Smooth muscle cell (in vitro differentiated cells): Measurements from ENCODE around the gene SEC14L5. TPM values are rescaled to one million over a fixed set of nuclear protein-coding genes. Genes with fewer than 3 reads are reported as not detected.

Experiments used
- DNase-seq: peaks from one replicate; lab custom pipeline; 2025; ENCODE audit not compliant: unreplicated experiment; lab: John Stamatoyannopoulos, UW
- H2AFZ ChIP-seq: fragments of 200-600 bp; sonication (generic); 2 replicates; pipeline ENCODE4 v1.6.0; 2016; ENCODE audit warnings: antibody characterized with exemption, low read depth, mild to moderate bottlenecking
- H3F3A ChIP-seq: fragments of 200-600 bp; sonication (generic); 2 replicates; pipeline ENCODE4 v1.6.0; 2017; ENCODE audit warnings: antibody characterized with exemption, low read depth
- H3K27ac ChIP-seq: fragments of 200-600 bp; sonication (generic); 2 replicates; pipeline ENCODE4 v1.5.1; 2016; ENCODE audit warnings: low read depth, mild to moderate bottlenecking
- H3K27me3 ChIP-seq: fragments of 200-600 bp; sonication (generic); 2 replicates; pipeline ENCODE4 v1.6.1; 2016; ENCODE audit warnings: low read depth, mild to moderate bottlenecking
- H3K36me3 ChIP-seq: fragments of 200-600 bp; sonication (generic); 2 replicates; pipeline ENCODE4 v1.5.1; 2016; ENCODE audit warnings: low read depth
- H3K4me1 ChIP-seq: fragments of 200-600 bp; sonication (generic); 2 replicates; pipeline ENCODE4 v1.5.1; 2016; ENCODE audit warnings: low read depth
- H3K4me2 ChIP-seq: fragments of 200-600 bp; sonication (generic); 2 replicates; pipeline ENCODE4 v1.6.0; 2016; ENCODE audit warnings: mild to moderate bottlenecking
- H3K4me3 ChIP-seq: fragments of 200-600 bp; sonication (generic); 2 replicates; pipeline ENCODE4 v1.5.1; 2016; ENCODE audit warnings: mild to moderate bottlenecking
- H3K79me2 ChIP-seq: fragments of 200-600 bp; sonication (generic); 2 replicates; pipeline ENCODE4 v1.6.0; 2016; ENCODE audit warnings: low read depth, mild to moderate bottlenecking
- H3K9ac ChIP-seq: fragments of 200-600 bp; sonication (generic); 2 replicates; pipeline ENCODE4 v1.6.0; 2016; ENCODE audit warnings: low read depth
- H3K9me3 ChIP-seq: fragments of 200-600 bp; sonication (generic); replicated peaks from 2 replicates; pipeline ENCODE4 v1.5.1; 2016; ENCODE audit warnings: low read depth
- H4K20me1 ChIP-seq: fragments of 200-600 bp; sonication (generic); 2 replicates; pipeline ENCODE4 v1.6.0; 2016; ENCODE audit warnings: low read depth
- WGBS: methylation state at CpG from one replicate; pipeline ENCODE4 v1.1.7; 2016; ENCODE audit warnings: low lambda C conversion rate; 5-methylcytosine and 5-hydroxymethylcytosine counted together
- polyA plus RNA-seq: library from polyadenylated mRNA; unstranded; fragments of >200 nt; fragmentation: Nextera tagmentation; extraction: Ambion mirVana; gene quantifications from 2 replicates; pipeline ENCODE4 v1.2.1, GENCODE V29; 2016
- total RNA-seq: library from RNA; depleted of rRNA; stranded (reverse); fragments of >200 nt; gene quantifications from 2 replicates; pipeline ENCODE4 v1.2.3, GENCODE V29; 2014
- TF ChIP-seq, protein P1 (sequence below): fragments of 200-600 bp; sonication (generic); IDR thresholded peaks from 2 replicates; pipeline ENCODE4 v1.5.1; 2017; ENCODE audit warnings: borderline replicate concordance, mild to moderate bottlenecking, antibody characterized with exemption; ENCODE audit not compliant: insufficient read depth, poor library complexity, severe bottlenecking

SEC14L5 gene
- total and polyA plus RNA-seq, 2 experiments from 2014 or later, result not detected

DNA sequence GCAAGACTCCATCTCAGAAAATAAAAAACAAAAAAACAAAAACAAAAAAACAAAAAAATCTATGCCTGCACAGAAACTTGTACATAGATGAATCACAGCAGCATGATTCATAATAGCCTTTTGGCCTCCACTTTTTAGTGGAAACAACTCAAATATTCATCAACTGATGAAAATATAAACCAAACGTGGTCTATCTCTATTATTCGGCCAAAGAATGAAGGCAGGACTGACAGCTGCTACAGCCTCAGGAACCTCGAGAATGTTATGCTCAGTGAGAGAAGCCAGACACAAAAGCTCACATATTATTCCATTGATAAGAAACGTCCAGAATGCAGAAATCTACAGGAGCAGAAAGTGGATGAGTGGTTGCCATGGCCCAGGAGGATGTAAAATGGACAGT lies 41.0 kb upstream of the SEC14L5 start:
- Histone ChIP-seq H3K4me1 (no peaks in the 10 kb centered on the region), H3K27ac (no peak overlapping the region), H3K9me3 (no peaks in the 10 kb centered on the region), H3K79me2 (no peaks in the 10 kb centered on the region), H3K27me3 (no peaks in the 10 kb centered on the region), H4K20me1 (no peaks in the 10 kb centered on the region), H3F3A (no peaks in the 10 kb centered on the region), H3K4me2 (no peak overlapping the region), H3K4me3 (no peak overlapping the region), H3K36me3 (no peaks in the 10 kb centered on the region), H3K9ac (no peak overlapping the region), H2AFZ (no peak overlapping the region)
- no peak for DNase-seq
- TF ChIP-seq, protein P1, sequence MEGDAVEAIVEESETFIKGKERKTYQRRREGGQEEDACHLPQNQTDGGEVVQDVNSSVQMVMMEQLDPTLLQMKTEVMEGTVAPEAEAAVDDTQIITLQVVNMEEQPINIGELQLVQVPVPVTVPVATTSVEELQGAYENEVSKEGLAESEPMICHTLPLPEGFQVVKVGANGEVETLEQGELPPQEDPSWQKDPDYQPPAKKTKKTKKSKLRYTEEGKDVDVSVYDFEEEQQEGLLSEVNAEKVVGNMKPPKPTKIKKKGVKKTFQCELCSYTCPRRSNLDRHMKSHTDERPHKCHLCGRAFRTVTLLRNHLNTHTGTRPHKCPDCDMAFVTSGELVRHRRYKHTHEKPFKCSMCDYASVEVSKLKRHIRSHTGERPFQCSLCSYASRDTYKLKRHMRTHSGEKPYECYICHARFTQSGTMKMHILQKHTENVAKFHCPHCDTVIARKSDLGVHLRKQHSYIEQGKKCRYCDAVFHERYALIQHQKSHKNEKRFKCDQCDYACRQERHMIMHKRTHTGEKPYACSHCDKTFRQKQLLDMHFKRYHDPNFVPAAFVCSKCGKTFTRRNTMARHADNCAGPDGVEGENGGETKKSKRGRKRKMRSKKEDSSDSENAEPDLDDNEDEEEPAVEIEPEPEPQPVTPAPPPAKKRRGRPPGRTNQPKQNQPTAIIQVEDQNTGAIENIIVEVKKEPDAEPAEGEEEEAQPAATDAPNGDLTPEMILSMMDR, result no peak
- 45% methylated on average over 4 of the region's 4 CpGs for WGBS

DNA sequence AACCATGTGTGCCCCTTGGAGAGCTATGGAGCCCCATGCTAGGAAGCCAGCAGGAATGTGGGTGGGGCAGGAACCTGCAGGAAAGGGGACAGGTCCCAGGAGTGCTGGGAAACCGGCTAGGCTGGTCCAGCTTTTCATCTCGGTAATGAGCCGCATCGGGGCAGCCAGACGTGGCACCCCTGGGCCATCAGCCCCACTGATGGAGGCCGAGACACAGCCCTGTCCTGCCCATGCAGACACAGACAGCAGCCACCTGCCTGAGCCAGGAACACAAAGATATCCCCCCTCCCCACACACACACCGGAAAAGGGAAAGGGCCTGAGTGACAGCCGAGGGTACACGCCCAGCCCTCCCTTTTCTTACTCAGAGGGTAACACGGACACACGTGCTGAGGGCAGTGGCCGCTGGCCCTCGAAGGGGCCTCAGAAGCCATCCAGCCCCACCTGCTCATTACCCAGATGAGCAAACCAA lies 39.3 kb upstream of the SEC14L5 start:
- no peaks in the 10 kb centered on the region for H4K20me1 ChIP-seq
- H3K9me3 ChIP-seq, result no peaks in the 10 kb centered on the region
- H3K36me3 ChIP-seq, result no peaks in the 10 kb centered on the region
- H3K27ac ChIP-seq, result peak overlapping the region; percentile 52
- TF ChIP-seq, protein P1, result no peak
- no peaks in the 10 kb centered on the region for H3F3A ChIP-seq
- H3K27me3 ChIP-seq, result no peaks in the 10 kb centered on the region
- H2AFZ ChIP-seq, result no peak overlapping the region
- WGBS, result 49% methylated on average over 12 of the region's 13 CpGs
- no peak overlapping the region for H3K9ac ChIP-seq
- H3K4me2 ChIP-seq, result no peak overlapping the region
- H3K4me1 ChIP-seq, result no peaks in the 10 kb centered on the region
- H3K79me2 ChIP-seq, result no peaks in the 10 kb centered on the region
- no peak overlapping the region for H3K4me3 ChIP-seq
- no peak for DNase-seq

DNA sequence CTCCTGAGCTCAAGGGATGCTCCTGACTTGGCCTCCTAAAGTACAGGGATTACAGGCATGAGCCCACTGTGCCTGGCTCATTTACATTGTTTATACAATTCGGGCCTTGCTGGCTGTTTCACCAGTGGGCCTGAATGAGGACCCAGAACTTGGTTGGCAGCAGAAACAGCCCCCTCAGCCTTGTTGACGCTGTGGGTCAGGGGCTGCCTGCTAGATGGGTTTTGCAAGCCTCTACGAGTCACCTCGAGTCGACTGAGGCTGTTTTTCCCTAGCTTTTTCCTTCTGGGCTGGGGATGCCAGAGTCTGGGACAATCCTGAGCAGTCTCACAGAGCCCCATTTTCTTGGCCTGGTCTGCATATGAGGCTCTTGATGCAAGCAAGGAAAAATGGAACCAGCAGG lies 37.3 kb upstream of the SEC14L5 start:
- Histone ChIP-seq H3K36me3 (no peaks in the 10 kb centered on the region), H3K4me2 (no peak overlapping the region), H3K4me1 (no peaks in the 10 kb centered on the region), H3K4me3 (no peak overlapping the region), H2AFZ (no peak overlapping the region), H3K27me3 (no peaks in the 10 kb centered on the region), H4K20me1 (no peaks in the 10 kb centered on the region), H3K9ac (no peak overlapping the region), H3F3A (no peaks in the 10 kb centered on the region), H3K79me2 (no peaks in the 10 kb centered on the region), H3K27ac (no peak overlapping the region), H3K9me3 (no peaks in the 10 kb centered on the region)
- WGBS, result 66% methylated on average over 5 of the region's 5 CpGs
- no peak for DNase-seq
- TF ChIP-seq, protein P1, result no peak

DNA sequence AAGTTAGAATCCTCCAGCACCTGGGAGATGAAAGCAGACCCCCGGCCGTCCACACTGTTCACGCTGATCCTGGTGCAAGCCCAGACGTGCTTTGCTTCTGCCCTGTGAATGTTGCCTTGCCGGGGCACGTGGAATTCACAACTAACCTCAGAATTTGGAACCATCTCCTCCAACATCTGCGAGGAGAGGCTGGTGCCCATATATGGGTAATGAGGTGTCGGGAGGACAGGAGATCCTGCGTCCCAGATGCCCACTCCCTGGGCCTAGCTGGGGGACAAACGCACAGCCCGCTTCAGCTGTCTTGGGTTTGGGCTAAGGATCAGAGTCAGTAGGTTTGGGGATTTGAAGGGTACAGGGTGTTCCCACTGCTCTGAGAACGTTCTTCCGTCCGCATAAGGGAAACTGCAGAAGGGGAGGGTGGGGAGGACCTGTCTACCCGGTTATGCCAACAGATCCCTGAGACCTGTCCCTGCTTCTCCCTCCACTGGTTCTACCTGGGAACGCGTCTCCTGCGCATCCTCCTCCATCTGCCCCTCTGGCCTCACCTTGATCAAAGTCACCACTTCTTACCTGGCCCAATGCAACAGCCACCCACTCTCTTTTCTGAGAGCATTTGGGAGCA lies 35.3 kb upstream of the SEC14L5 start:
- H2AFZ ChIP-seq, result no peak overlapping the region
- no peaks in the 10 kb centered on the region for H3K79me2 ChIP-seq
- H3K4me1 ChIP-seq, result no peaks in the 10 kb centered on the region
- no peak overlapping the region for H3K27ac ChIP-seq
- no peak for DNase-seq
- TF ChIP-seq, protein P1, result no peak
- H3K4me3 ChIP-seq, result no peak overlapping the region
- H3K9ac ChIP-seq, result no peak overlapping the region
- WGBS, result 62% methylated on average over 18 of the region's 18 CpGs
- H3F3A ChIP-seq, result no peaks in the 10 kb centered on the region
- peaks cover 7% of the 10 kb centered on the region for H3K9me3 ChIP-seq
- H4K20me1 ChIP-seq, result no peaks in the 10 kb centered on the region
- no peaks in the 10 kb centered on the region for H3K27me3 ChIP-seq
- H3K36me3 ChIP-seq, result no peaks in the 10 kb centered on the region
- no peak overlapping the region for H3K4me2 ChIP-seq
